Measurements from ENCODE around the gene NAA80.
A peak's percentile ranks its signal among the peaks of the same experiment; 100 is the strongest.
"Not testable (repeated sequence)": the region's sequence is repeated elsewhere in the genome, so short reads cannot be mapped to it uniquely, and the experiment has no call there.

NAA80 gene

GRCh38 chr3:50292159-50293078 is 6.8 kb downstream of the NAA80 start, which contains the start of gene IFRD2:
IFRD2 (minus strand) TSS chr3:50292429; CDS start chr3:50292274, 155 bp downstream.
- peak; percentile 87 to 90 (median 87) for DNase-seq (ENCODE audit: low read depth in 3 of 3, low spot score in 1 of 3)

DNA sequence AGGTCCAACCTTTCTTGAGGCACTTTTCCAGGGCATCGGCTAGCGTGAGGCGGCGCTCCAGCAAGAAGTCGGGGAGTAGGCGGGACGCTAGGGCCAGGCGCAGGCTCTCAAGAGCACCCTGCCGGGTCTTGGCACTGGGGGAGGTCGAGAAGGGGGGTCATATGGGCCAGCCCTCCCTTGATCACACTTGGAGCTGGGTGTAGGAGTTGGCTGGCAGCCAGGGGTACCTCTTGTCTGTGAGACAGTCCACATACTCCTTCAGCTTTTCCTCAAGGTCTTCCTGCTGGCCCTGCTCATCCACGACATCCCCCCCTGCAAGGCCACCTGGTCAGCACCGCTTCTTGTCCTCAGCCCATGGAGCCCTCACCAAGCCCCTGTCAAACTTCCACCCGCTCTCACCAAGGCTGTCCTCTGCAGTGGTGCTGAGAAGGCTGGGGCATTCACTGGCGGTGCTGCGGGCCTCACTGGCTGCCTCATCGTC is 9.0 kb downstream of the NAA80 start:
- DNase-seq (ENCODE audit: low read depth in 3 of 3, low spot score in 1 of 3): no peak

GRCh38 chr3:50289130-50289529 is 10.1 kb downstream of the NAA80 start:
- no peak for DNase-seq (ENCODE audit: low read depth in 3 of 3, low spot score in 1 of 3)

GRCh38 chr3:50288387-50289007 is 10.7 kb downstream of the NAA80 start:
- DNase-seq (ENCODE audit: low read depth in 3 of 3, low spot score in 1 of 3): no peak

GRCh38 chr3:50287262-50287661 is 11.9 kb downstream of the NAA80 start:
- no peak for DNase-seq (ENCODE audit: low read depth in 3 of 3, low spot score in 1 of 3)

DNA sequence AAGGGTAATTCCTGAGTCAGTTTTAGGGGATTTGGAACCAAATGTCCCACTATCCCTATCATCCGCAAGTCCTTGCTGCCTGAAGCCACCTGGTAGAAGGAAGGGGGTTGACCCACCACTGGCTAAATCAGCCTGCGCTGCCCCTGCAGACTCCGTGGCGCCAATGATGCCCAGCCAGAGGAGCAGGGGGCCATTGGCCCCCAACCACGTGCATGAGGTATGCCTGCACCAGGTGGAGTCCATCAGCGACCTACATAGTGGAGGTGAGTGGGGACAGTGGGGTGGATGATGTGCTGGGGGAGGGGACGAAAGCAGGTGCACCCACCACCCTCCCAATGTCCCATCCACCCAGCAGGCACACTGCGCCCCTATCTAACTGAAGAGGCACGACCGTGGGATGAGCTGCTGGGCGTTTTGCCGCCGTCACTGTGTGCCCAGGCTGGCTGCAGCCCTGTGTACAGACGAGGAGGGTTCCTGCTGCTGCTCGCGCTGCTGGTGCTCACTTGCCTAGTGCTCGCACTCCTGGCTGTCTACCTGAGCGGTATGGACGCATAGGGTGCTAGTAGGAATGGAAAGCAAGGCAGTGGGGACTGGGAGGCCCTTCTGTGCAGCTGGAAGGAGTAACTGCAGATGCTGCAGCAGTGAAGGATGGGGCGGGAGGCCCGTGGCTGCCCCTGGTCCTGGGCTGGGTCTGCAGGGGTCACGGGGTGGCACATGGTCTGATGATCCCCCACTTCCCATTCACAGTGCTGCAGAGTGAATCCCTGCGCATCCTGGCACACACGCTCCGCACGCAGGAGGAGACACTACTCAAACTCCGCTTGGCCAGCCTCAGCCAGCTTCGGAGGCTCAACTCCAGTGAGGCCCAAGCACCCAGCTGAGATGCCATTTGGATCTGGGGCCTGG is 12.6 kb downstream of the NAA80 start:
- DNase-seq (ENCODE audit: low read depth in 3 of 3, low spot score in 1 of 3): no peak

DNA sequence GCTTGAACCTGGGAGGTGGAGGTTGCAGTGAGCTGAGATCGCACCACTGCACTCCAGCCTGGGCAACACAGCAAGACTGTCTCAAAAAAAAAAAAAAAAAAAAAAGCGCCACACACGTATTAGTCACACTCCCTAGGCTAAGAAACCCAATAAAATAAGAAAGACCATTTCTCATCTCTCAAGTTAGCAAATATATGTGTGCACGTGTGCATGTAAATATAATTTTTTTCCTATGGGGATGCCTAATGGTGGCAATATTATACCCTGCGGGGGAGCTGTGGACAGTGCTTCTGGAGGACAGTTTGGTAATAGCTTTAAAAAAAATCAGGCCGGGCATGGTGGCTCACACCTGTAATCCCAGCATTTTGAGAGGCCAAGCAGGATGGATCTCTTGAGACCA is 15.1 kb downstream of the NAA80 start:
- DNase-seq (ENCODE audit: low read depth in 3 of 3, low spot score in 1 of 3): not testable (repeated sequence)

- no peak for DNase-seq (ENCODE audit: low read depth in 3 of 3, low spot score in 1 of 3)
Measured at GRCh38 chr3:50279255-50280016, 19.8 kb downstream of the NAA80 start.

DNA sequence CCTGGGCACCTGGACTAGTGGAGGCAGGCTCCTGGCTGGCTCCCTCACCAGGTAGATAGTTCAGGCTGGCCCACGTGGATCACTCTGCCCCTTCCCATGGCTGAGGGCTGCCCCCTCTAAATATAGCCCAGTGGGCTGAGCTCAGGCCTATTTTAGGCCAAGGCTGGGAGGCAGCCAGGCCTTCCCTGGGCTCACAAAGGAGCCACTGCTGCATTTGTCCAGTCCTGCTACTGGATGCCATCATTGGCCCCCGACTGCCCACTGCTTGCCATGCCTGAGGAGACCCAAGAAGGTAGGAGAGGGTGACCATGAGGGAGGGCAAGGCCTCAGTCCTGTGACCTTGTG is 20.4 kb downstream of the NAA80 start, which contains the start of gene LSMEM2:
Gene LSMEM2, plus strand, starts transcription at position 208 of the 345 bp plus-strand sequence. Its CDS starts 27 bp downstream, at position 235.
- no peak for DNase-seq (ENCODE audit: low read depth in 3 of 3, low spot score in 1 of 3)

- no peak for DNase-seq (ENCODE audit: low read depth in 3 of 3, low spot score in 1 of 3)
Measured at GRCh38 chr3:50278123-50278879, 20.9 kb downstream of the NAA80 start.

DNA sequence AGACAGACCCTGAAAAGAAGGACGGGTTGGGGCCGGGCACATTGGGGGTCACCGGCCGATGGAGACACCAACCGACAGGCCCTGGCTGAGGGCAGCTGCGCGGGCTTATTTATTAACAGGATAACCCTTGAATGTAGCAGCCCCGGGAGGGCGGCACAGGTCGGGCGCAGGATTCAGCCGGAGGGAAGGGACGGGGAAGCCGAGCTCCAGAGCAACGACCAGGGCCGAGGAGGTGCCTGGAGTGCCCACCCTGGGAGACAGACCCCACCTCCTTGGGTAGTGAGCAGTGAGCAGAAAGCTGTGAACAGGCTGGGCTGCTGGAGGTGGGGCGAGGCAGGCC is 22.5 kb downstream of the NAA80 start:
- DNase-seq (ENCODE audit: low read depth in 3 of 3, low spot score in 1 of 3): no peak

- DNase-seq (ENCODE audit: low read depth in 3 of 3, low spot score in 1 of 3): no peak
Measured at GRCh38 chr3:50275996-50276761, 23.0 kb downstream of the NAA80 start.

GRCh38 chr3:50275141-50275995 is 23.8 kb downstream of the NAA80 start:
- DNase-seq (ENCODE audit: low read depth in 3 of 3, low spot score in 1 of 3): no peak

- peak in 2 of 3 donors; percentile 31 to 68 for DNase-seq (ENCODE audit: low read depth in 3 of 3, low spot score in 1 of 3)
Measured at GRCh38 chr3:50274371-50275104, 24.7 kb downstream of the NAA80 start.

GRCh38 chr3:50273689-50274065 is 25.5 kb downstream of the NAA80 start:
- no peak for DNase-seq (ENCODE audit: low read depth in 3 of 3, low spot score in 1 of 3)

GRCh38 chr3:50272911-50273688 is 26.1 kb downstream of the NAA80 start:
- peak; percentile 50 to 92 (median 73) for DNase-seq (ENCODE audit: low read depth in 3 of 3, low spot score in 1 of 3)

GRCh38 chr3:50272538-50272910 is 26.7 kb downstream of the NAA80 start:
- DNase-seq (ENCODE audit: low read depth in 3 of 3, low spot score in 1 of 3): not testable (repeated sequence)

Measured in stimulated activated CD4-positive, alpha-beta T cell treated with anti-CD3 and anti-CD28 coated beads, TNF-alpha, amount 100 ng/mL, for 1 hour (primary cell).